ENCODE results near the gene PDK3.

PDK3 gene

GRCh38 chrX:24464836-24465531 lies at the start of gene PDK3:
Gene PDK3 (plus strand): TSS chrX:24465286. CDS start chrX:24465456, 170 bp downstream.
- no peak for TF ChIP-seq ZFX (IDR thresholded peaks at IDR 0.05)
- TF ChIP-seq CTCF (conservative IDR thresholded peaks at IDR 0.05) = no peak
- peak within 1 kb of the TSS; percentile 85 for H3K27ac ChIP-seq

GRCh38 chrX:24415921-24416320 lies 49.2 kb upstream of the PDK3 start:
- TF ChIP-seq ZFX (IDR thresholded peaks at IDR 0.05) (no peak), CTCF (conservative IDR thresholded peaks at IDR 0.05) (no peak)
- no peak overlapping the region for H3K27ac ChIP-seq

- TF ChIP-seq CTCF (conservative IDR thresholded peaks at IDR 0.05) (no peak), ZFX (IDR thresholded peaks at IDR 0.05) (no peak)
- H3K27ac ChIP-seq = no peak overlapping the region
Measured at GRCh38 chrX:24423960-24424359, 41.1 kb upstream of the PDK3 start.

GRCh38 chrX:24424948-24425347 lies 40.1 kb upstream of the PDK3 start:
- H3K27ac ChIP-seq = no peak overlapping the region
- no peak for TF ChIP-seq CTCF (conservative IDR thresholded peaks at IDR 0.05)
- no peak for TF ChIP-seq ZFX (IDR thresholded peaks at IDR 0.05)

- no peak overlapping the region for H3K27ac ChIP-seq
- no peak for TF ChIP-seq ZFX (IDR thresholded peaks at IDR 0.05)
- no peak for TF ChIP-seq CTCF (conservative IDR thresholded peaks at IDR 0.05)
Measured at GRCh38 chrX:24425806-24426205, 39.3 kb upstream of the PDK3 start.

- TF ChIP-seq ZFX (IDR thresholded peaks at IDR 0.05) (no peak), CTCF (conservative IDR thresholded peaks at IDR 0.05) (no peak)
- H3K27ac ChIP-seq = no peak overlapping the region
Measured at GRCh38 chrX:24426340-24426913, 38.7 kb upstream of the PDK3 start.

GRCh38 chrX:24426921-24427746 lies 38.0 kb upstream of the PDK3 start:
- TF ChIP-seq CTCF (conservative IDR thresholded peaks at IDR 0.05) = no peak
- TF ChIP-seq ZFX (IDR thresholded peaks at IDR 0.05) = no peak
- H3K27ac ChIP-seq = no peak overlapping the region
